ENCODE measurements around the gene KLRF2. TPM values are rescaled to one million over a fixed set of nuclear protein-coding genes. Genes with fewer than 3 reads are reported as not detected.

Gene KLRF2
- total and polyA plus RNA-seq, 10 donors, result 0.17 TPM; not detected in 9

DNA sequence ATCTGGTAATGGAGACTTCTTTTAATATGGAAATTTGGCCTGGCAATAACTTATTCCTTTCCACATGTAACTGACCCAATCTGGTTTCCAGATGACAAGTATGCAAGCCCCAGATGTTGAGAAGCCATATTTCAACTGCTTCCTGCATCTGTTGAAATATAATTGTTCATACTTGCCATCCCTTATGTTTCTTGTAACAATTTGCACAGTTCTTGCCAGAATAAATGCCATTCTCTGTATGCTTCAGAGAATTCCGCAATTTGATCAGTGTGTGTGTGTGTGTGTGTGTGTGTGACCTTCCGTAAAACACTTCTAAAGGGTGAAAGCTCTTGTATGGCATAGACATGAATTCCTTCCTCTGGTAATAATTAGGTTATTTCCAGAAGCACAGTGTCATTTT is 52.7 kb downstream of the KLRF2 start:
- DNase-seq, result no peak
- Histone ChIP-seq H3K27me3 (replicated peaks in 1 of 7) (no peaks in the 10 kb centered on the region), H3K4me3 (no peak overlapping the region), H3K9me3 (no peaks in the 10 kb centered on the region), H3K27ac (no peak overlapping the region), H3K4me1 (no peaks in the 10 kb centered on the region), H3K36me3 (no peaks in the 10 kb centered on the region)
- 46 to 72% (median 59%) methylated on average over 2 of the region's 2 CpGs for WGBS, 5 donors
- TF ChIP-seq, protein P1, sequence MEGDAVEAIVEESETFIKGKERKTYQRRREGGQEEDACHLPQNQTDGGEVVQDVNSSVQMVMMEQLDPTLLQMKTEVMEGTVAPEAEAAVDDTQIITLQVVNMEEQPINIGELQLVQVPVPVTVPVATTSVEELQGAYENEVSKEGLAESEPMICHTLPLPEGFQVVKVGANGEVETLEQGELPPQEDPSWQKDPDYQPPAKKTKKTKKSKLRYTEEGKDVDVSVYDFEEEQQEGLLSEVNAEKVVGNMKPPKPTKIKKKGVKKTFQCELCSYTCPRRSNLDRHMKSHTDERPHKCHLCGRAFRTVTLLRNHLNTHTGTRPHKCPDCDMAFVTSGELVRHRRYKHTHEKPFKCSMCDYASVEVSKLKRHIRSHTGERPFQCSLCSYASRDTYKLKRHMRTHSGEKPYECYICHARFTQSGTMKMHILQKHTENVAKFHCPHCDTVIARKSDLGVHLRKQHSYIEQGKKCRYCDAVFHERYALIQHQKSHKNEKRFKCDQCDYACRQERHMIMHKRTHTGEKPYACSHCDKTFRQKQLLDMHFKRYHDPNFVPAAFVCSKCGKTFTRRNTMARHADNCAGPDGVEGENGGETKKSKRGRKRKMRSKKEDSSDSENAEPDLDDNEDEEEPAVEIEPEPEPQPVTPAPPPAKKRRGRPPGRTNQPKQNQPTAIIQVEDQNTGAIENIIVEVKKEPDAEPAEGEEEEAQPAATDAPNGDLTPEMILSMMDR (IDR thresholded peaks at IDR 0.05 in 8 of 11, conservative IDR thresholded peaks at IDR 0.05 in 3 of 11), result no peak
- no peak for TF ChIP-seq POLR2AphosphoS5 (IDR thresholded peaks at IDR 0.05)
- no peak for TF ChIP-seq POLR2A (IDR thresholded peaks at IDR 0.05)
- intact Hi-C loops (cut with DNase I; ENCODE audit: low total_unique reads), result no loop called here

DNA sequence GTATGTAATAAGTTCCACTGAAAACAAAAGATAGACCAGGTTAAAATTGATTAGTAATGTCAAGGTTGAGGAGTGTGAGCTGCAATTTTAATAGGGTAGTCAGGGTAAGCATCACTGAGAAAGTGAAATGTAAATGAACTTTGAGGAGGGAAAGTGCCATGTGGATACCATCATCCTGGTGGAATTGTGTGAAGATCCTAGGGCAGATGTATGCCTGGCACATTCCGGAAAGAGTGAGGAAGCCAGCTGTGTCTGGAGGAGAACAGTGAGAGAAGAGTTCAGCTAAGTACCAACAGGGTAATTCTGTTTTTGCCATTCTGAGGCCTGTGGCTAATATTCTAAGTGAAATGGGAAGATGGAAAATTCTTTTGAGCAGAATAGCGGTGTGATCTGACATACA is 53.7 kb downstream of the KLRF2 start:
- no peaks in the 10 kb centered on the region for H3K4me1 ChIP-seq
- H3K27me3 ChIP-seq (replicated peaks in 1 of 7), result no peaks in the 10 kb centered on the region
- H3K36me3 ChIP-seq, result no peaks in the 10 kb centered on the region
- DNase-seq, result no peak
- intact Hi-C loops (cut with DNase I; ENCODE audit: low total_unique reads), result no loop called here
- no peak overlapping the region for H3K4me3 ChIP-seq
- TF ChIP-seq POLR2A (IDR thresholded peaks at IDR 0.05) (no peak), POLR2AphosphoS5 (IDR thresholded peaks at IDR 0.05) (no peak)
- TF ChIP-seq, protein P1 (IDR thresholded peaks at IDR 0.05 in 8 of 11, conservative IDR thresholded peaks at IDR 0.05 in 3 of 11), result no peak
- H3K27ac ChIP-seq, result no peak overlapping the region
- no peaks in the 10 kb centered on the region for H3K9me3 ChIP-seq
- 84 to 98% (median 94%) methylated on average over 2 of the region's 2 CpGs for WGBS, 5 donors

DNA sequence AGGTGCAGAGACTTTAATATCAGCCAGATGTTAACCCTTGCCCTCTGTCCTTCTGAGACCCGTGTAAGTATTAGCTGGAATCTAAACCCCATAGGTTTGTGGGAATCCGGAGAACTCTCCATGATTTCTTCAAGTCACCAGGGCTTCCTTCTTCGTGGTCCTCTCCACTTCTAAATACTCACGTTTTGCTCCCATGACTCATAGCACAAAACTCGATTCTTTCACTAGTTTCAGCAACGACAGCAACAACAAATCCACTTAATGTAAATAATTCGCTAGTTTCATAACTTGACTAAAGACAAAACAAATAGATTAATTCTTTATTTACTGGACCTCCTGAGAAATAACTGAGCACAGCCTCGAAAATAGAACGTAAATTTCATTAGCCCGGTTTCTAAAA is 55.3 kb downstream of the KLRF2 start:
- Histone ChIP-seq H3K4me1 (peaks cover 0 to 6% (median 0%) of the 10 kb centered on the region in 6 donors), H3K4me3 (no peak overlapping the region), H3K9me3 (no peaks in the 10 kb centered on the region), H3K27ac (no peak overlapping the region), H3K27me3 (replicated peaks in 1 of 7) (no peaks in the 10 kb centered on the region), H3K36me3 (no peaks in the 10 kb centered on the region)
- DNase-seq, result no peak
- intact Hi-C loops (cut with DNase I; ENCODE audit: low total_unique reads), result no loop called here
- 70 to 75% (median 71%) methylated on average over 10 of the region's 10 CpGs for WGBS, 5 donors
- TF ChIP-seq POLR2A (IDR thresholded peaks at IDR 0.05) (no peak), POLR2AphosphoS5 (IDR thresholded peaks at IDR 0.05) (no peak)
- TF ChIP-seq, protein P1 (IDR thresholded peaks at IDR 0.05 in 8 of 11, conservative IDR thresholded peaks at IDR 0.05 in 3 of 11), result no peak

DNA sequence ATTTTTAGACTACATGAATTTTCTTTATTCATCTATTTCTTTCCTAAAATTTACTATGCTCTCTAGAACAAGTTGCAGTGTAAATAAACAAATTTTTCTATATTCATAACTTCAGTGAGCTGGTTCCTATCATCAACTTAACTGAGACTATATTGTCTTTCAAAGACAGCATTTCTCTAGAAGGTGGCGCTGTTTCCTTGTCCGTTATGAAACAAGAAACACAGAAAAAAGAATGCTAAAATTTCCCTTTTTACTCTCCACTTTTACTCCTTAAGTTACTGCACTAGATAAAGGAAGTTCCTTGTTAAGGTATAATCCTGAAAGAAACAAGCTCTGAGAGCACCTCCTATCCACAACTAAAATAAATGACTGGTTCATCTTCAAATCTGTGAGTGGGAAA is 59.1 kb downstream of the KLRF2 start:
- no peak for TF ChIP-seq POLR2AphosphoS5 (IDR thresholded peaks at IDR 0.05)
- TF ChIP-seq, protein P1 (IDR thresholded peaks at IDR 0.05 in 8 of 11, conservative IDR thresholded peaks at IDR 0.05 in 3 of 11), result peak in 5 of 11 experiments; percentile 13 to 38 (median 22)
- no peaks in the 10 kb centered on the region for H3K9me3 ChIP-seq
- no peak overlapping the region for H3K4me3 ChIP-seq
- 12 to 19% (median 15%) methylated on average over 2 of the region's 2 CpGs for WGBS, 5 donors
- peaks cover 0 to 9% (median 0%) of the 10 kb centered on the region in 7 donors for H3K27me3 ChIP-seq (replicated peaks in 1 of 7)
- peaks cover 0 to 32% (median 10%) of the 10 kb centered on the region in 6 donors for H3K4me1 ChIP-seq
- no peak overlapping the region for H3K27ac ChIP-seq
- DNase-seq, result no peak
- H3K36me3 ChIP-seq, result no peaks in the 10 kb centered on the region
- intact Hi-C loops (cut with DNase I; ENCODE audit: low total_unique reads), result no loop called here
